ENCODE data around the gene PKHD1.

PKHD1 gene

DNA sequence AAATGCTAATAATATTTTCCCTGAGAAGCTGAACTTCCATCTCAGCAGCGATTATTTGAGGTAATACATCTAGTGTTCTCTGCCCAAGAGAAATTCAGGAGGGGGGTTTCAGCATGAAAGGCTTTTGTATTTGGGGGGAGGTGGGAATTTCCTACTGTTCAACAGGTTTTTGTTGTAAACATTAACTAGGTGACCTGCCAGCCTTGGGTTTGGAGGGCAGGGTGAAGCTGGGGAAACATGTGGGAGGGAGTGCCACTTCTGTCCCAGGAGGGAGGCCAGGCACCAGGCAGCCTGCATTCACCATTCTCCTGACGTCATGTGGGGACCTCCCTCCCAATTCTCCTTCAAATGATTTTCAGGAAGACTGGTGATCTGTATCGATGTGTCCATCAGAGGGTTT lies 37.7 kb upstream of the PKHD1 start:
- H3K4me3 ChIP-seq (ENCODE audit: low read depth in 1 of 2, low read length in 2 of 2), result no peak overlapping the region
- H3K9ac ChIP-seq (ENCODE audit: low read depth in 1 of 2, low read length in 2 of 2), result no peak overlapping the region
- H3K9me3 ChIP-seq (ENCODE audit: control insufficient read depth in 1 of 2, low read length in 2 of 2), result no peaks in the 10 kb centered on the region
- H3K36me3 ChIP-seq (ENCODE audit: control insufficient read depth in 1 of 2, insufficient read depth in 2 of 2, low read length in 2 of 2), result no peaks in the 10 kb centered on the region
- H3K27ac ChIP-seq (ENCODE audit: low read depth, low read length), result no peak overlapping the region
- no peaks in the 10 kb centered on the region for H3K4me1 ChIP-seq (ENCODE audit: control insufficient read depth in 1 of 2, insufficient read depth in 2 of 2, low read length in 2 of 2)
- no peaks in the 10 kb centered on the region for H3K27me3 ChIP-seq (ENCODE audit: control insufficient read depth in 1 of 2, insufficient read depth in 2 of 2, low read length in 2 of 2)

DNA sequence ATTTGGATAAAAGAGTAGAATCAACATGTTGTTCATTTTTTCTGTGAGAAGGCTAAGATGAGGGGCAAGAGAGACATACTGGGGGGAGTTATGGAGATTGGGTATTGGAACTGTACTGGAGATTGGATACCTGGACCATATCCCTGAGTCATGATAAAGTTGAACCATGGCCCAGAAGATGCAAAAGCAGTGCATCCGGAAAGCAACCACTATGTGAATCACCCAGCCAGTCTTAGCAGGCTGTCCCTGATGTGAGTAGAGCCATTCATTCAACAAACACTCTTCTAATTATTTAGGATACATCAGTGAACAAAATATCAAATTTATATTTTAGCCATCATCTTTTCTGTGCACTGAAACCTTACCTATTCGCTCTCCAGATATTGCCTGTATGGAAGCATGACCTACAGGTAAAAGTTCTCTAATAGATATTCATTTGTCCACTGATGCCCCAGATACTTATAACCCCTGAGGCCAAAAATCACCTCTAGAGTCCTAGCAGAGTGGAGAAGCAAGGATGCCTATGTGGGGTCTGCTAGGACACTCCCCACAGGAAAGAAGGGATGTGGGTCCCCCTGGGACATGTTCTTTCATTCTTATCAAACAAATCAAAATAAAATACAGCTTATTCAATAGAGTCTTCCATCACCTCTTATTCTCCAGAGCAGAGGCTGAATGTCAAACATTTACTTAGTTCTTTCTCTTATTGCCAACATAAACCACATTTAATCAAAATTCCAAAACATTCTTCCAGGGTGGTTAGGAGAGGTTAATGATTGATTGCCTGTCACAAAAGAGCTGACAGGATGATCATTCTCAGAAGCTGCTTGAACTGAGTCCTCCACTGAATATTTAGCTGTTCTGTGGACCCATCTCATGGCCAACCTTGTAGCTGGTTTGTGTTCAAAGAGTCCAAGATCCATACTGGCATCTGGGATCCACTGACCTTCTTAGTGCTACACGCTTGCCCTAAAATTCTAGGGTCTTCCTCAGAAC lies 37.0 kb upstream of the PKHD1 start:
- Histone ChIP-seq H3K27me3 (ENCODE audit: control insufficient read depth in 1 of 2, insufficient read depth in 2 of 2, low read length in 2 of 2) (no peaks in the 10 kb centered on the region), H3K27ac (ENCODE audit: low read depth, low read length) (no peak overlapping the region), H3K9me3 (ENCODE audit: control insufficient read depth in 1 of 2, low read length in 2 of 2) (no peaks in the 10 kb centered on the region), H3K4me1 (ENCODE audit: control insufficient read depth in 1 of 2, insufficient read depth in 2 of 2, low read length in 2 of 2) (no peaks in the 10 kb centered on the region), H3K4me3 (ENCODE audit: low read depth in 1 of 2, low read length in 2 of 2) (no peak overlapping the region), H3K36me3 (ENCODE audit: control insufficient read depth in 1 of 2, insufficient read depth in 2 of 2, low read length in 2 of 2) (no peaks in the 10 kb centered on the region), H3K9ac (ENCODE audit: low read depth in 1 of 2, low read length in 2 of 2) (no peak overlapping the region)

DNA sequence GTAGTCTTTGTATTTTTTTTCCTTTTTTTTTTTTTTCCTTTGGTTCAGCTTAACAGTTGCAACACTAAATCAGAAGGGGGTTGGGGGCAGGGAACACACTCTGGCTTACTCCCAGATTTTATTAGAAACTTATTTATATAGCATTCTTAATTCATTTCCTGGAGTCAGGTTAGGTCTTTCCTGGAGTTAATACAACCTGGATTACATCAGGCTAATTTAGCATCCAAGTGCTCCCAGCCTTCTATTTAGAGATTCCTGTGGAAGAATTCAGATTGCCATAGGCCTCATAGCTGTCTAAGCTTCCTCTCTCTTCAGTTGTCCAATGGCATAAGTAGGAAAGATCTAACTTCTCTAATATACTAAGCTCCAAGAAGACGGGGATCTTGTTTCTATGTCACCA lies 35.8 kb upstream of the PKHD1 start:
- no peak overlapping the region for H3K9ac ChIP-seq (ENCODE audit: low read depth in 1 of 2, low read length in 2 of 2)
- H3K27ac ChIP-seq (ENCODE audit: low read depth, low read length), result no peak overlapping the region
- H3K27me3 ChIP-seq (ENCODE audit: control insufficient read depth in 1 of 2, insufficient read depth in 2 of 2, low read length in 2 of 2), result no peaks in the 10 kb centered on the region

DNA sequence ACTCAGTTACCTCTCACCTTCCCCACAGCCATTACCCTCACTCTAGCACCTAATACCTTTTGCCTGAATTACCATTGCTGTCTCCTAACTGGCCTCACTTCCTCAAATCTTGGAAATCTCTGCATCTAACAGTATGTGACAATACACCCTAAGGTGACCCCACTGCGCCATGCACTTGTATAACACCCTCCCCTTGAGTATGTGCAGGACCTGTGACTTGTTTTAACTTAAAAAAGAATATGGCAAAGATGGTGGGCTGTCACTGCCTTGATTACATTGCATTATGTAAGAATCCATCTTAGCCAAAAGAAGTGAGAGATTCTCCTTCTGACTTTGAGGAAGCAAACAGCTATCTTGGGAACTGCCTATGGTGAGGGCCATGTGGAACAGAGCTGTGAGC lies 29.9 kb upstream of the PKHD1 start:
- no peak overlapping the region for H3K27ac ChIP-seq (ENCODE audit: low read depth, low read length)
- no peaks in the 10 kb centered on the region for H3K27me3 ChIP-seq (ENCODE audit: control insufficient read depth in 1 of 2, insufficient read depth in 2 of 2, low read length in 2 of 2)
- no peaks in the 10 kb centered on the region for H3K36me3 ChIP-seq (ENCODE audit: control insufficient read depth in 1 of 2, insufficient read depth in 2 of 2, low read length in 2 of 2)
- H3K9ac ChIP-seq (ENCODE audit: low read depth in 1 of 2, low read length in 2 of 2), result no peak overlapping the region
- H3K9me3 ChIP-seq (ENCODE audit: control insufficient read depth in 1 of 2, low read length in 2 of 2), result peaks cover 0 to 3% of the 10 kb centered on the region in 2 donors
- H3K4me3 ChIP-seq (ENCODE audit: low read depth in 1 of 2, low read length in 2 of 2), result no peak overlapping the region
- H3K4me1 ChIP-seq (ENCODE audit: control insufficient read depth in 1 of 2, insufficient read depth in 2 of 2, low read length in 2 of 2), result peaks cover 0 to 8% of the 10 kb centered on the region in 2 donors

More for the DNA sequence above, 35.8 kb upstream of the PKHD1 start:
- Histone ChIP-seq H3K4me1 (ENCODE audit: control insufficient read depth in 1 of 2, insufficient read depth in 2 of 2, low read length in 2 of 2) (no peaks in the 10 kb centered on the region), H3K4me3 (ENCODE audit: low read depth in 1 of 2, low read length in 2 of 2) (no peak overlapping the region), H3K9me3 (ENCODE audit: control insufficient read depth in 1 of 2, low read length in 2 of 2) (peaks cover 0 to 3% of the 10 kb centered on the region in 2 donors), H3K36me3 (ENCODE audit: control insufficient read depth in 1 of 2, insufficient read depth in 2 of 2, low read length in 2 of 2) (no peaks in the 10 kb centered on the region)

DNA sequence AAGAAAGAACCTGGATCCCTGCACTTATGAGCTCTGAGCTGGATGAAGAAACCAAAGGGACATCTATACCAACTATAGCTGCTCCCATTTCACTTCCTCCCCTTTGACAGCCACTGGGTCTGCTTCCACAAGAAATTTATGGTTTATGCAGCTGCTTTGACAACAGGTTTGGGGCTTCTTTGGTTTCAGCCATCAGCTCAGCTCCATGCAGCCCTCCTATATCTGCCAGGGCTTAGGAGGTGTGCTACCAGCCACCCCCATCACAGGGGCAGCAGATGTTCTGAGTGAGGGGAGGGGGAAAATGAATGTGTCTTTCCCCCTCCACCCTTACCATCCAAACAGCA lies 29.2 kb upstream of the PKHD1 start:
- H3K4me1 ChIP-seq (ENCODE audit: control insufficient read depth in 1 of 2, insufficient read depth in 2 of 2, low read length in 2 of 2), result peaks cover 0 to 8% of the 10 kb centered on the region in 2 donors
- H3K27ac ChIP-seq (ENCODE audit: low read depth, low read length), result no peak overlapping the region
- H3K9ac ChIP-seq (ENCODE audit: low read depth in 1 of 2, low read length in 2 of 2), result no peak overlapping the region
- H3K27me3 ChIP-seq (ENCODE audit: control insufficient read depth in 1 of 2, insufficient read depth in 2 of 2, low read length in 2 of 2), result no peaks in the 10 kb centered on the region
- no peaks in the 10 kb centered on the region for H3K36me3 ChIP-seq (ENCODE audit: control insufficient read depth in 1 of 2, insufficient read depth in 2 of 2, low read length in 2 of 2)
- no peak overlapping the region for H3K4me3 ChIP-seq (ENCODE audit: low read depth in 1 of 2, low read length in 2 of 2)
- H3K9me3 ChIP-seq (ENCODE audit: control insufficient read depth in 1 of 2, low read length in 2 of 2), result peaks cover 0 to 3% of the 10 kb centered on the region in 2 donors

DNA sequence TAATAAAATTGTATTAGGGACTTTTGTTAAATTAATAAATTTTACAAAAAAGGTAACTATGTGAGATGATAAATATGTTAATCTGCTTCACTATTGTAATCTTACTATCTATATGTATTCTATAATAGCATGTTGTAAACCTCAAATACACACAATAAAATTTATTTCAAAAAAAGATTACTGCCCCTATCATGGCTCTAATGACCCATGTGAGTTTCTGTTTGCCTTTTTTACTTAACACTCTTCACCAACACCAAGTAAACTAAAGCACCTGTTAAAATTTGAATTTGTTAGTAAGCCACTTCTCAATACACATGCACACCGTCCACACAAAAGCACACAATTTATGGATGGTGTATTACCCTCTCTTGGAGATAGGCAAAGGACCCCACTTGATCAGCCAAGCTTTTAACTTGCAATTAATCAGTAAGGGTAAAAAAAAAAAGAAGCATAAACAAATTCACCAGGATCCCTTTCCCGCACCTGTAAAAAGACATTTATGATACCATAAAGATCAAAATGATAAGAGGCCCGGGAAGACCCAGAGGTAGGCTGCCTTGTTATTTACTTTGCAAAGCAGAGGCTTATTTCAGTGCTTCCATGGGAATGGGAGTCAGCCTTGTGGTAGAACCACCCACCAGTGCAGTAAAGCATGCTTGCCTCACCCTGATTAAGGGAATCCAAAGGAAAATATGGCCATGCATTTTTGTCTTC lies 28.6 kb upstream of the PKHD1 start:
- no peak overlapping the region for H3K4me3 ChIP-seq (ENCODE audit: low read depth in 1 of 2, low read length in 2 of 2)
- H3K27ac ChIP-seq (ENCODE audit: low read depth, low read length), result no peak overlapping the region

DNA sequence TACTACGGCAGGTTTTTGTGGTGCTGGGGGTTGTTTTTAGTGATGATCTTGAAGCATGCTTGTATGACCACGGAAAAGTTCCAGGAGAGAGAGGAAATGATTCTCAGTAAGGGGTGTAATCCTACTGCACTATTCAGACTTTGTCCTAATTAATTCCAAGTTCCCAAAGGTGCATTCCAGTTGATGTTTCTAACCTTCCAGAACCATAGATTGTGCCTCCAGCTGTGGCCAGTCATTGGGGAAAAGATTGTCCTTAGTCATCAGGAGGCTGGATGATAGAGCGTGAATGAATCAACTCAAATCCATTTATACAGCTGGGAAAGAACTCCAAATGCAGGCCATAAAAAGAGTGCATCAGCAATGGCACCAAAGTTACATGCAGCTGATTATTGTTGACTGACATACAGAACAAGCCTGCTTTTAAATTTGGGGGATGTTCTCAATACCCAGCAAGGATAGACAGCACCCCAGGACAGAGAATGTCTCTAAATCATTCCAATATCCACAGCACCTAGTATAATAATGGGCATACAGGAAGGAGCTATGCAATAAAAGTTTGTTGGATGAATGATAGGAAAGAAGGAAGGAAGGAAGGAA lies 27.8 kb upstream of the PKHD1 start:
- no peaks in the 10 kb centered on the region for H3K27me3 ChIP-seq (ENCODE audit: control insufficient read depth in 1 of 2, insufficient read depth in 2 of 2, low read length in 2 of 2)

More for the DNA sequence above, 28.6 kb upstream of the PKHD1 start:
- H3K36me3 ChIP-seq (ENCODE audit: control insufficient read depth in 1 of 2, insufficient read depth in 2 of 2, low read length in 2 of 2), result no peaks in the 10 kb centered on the region
- peaks cover 0 to 8% of the 10 kb centered on the region in 2 donors for H3K4me1 ChIP-seq (ENCODE audit: control insufficient read depth in 1 of 2, insufficient read depth in 2 of 2, low read length in 2 of 2)
- H3K9ac ChIP-seq (ENCODE audit: low read depth in 1 of 2, low read length in 2 of 2), result no peak overlapping the region
- H3K9me3 ChIP-seq (ENCODE audit: control insufficient read depth in 1 of 2, low read length in 2 of 2), result peaks cover 0 to 3% of the 10 kb centered on the region in 2 donors
- H3K27me3 ChIP-seq (ENCODE audit: control insufficient read depth in 1 of 2, insufficient read depth in 2 of 2, low read length in 2 of 2), result no peaks in the 10 kb centered on the region

DNA sequence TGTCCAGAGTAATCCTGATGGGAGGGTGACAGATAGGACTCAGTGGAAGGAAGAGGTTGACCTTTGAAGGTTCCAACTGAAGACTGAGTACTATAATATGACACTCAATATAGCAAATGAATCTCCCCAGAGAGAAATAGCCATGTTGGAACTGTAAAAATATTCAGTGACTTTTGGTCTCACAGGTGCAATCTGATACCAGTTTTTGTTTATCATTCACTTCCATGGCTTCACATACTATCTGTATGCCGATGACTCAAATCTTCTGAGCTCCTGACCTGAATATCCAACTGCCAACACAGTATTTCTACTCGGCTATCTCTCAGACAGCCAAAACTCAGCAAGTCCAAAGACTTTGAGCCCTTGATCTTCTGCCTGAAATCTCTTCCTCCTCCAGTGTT lies 21.8 kb upstream of the PKHD1 start:
- Histone ChIP-seq H3K27ac (ENCODE audit: low read depth, low read length) (no peak overlapping the region), H3K36me3 (ENCODE audit: control insufficient read depth in 1 of 2, insufficient read depth in 2 of 2, low read length in 2 of 2) (no peaks in the 10 kb centered on the region), H3K9ac (ENCODE audit: low read depth in 1 of 2, low read length in 2 of 2) (no peak overlapping the region), H3K4me1 (ENCODE audit: control insufficient read depth in 1 of 2, insufficient read depth in 2 of 2, low read length in 2 of 2) (no peaks in the 10 kb centered on the region), H3K9me3 (ENCODE audit: control insufficient read depth in 1 of 2, low read length in 2 of 2) (no peaks in the 10 kb centered on the region), H3K4me3 (ENCODE audit: low read depth in 1 of 2, low read length in 2 of 2) (no peak overlapping the region), H3K27me3 (ENCODE audit: control insufficient read depth in 1 of 2, insufficient read depth in 2 of 2, low read length in 2 of 2) (peaks cover 0 to 2% of the 10 kb centered on the region in 2 donors)

More for the DNA sequence above, 27.8 kb upstream of the PKHD1 start:
- Histone ChIP-seq H3K36me3 (ENCODE audit: control insufficient read depth in 1 of 2, insufficient read depth in 2 of 2, low read length in 2 of 2) (no peaks in the 10 kb centered on the region), H3K27ac (ENCODE audit: low read depth, low read length) (no peak overlapping the region), H3K4me3 (ENCODE audit: low read depth in 1 of 2, low read length in 2 of 2) (no peak overlapping the region), H3K9ac (ENCODE audit: low read depth in 1 of 2, low read length in 2 of 2) (no peak overlapping the region), H3K4me1 (ENCODE audit: control insufficient read depth in 1 of 2, insufficient read depth in 2 of 2, low read length in 2 of 2) (peaks cover 0 to 8% of the 10 kb centered on the region in 2 donors), H3K9me3 (ENCODE audit: control insufficient read depth in 1 of 2, low read length in 2 of 2) (peaks cover 0 to 3% of the 10 kb centered on the region in 2 donors)

DNA sequence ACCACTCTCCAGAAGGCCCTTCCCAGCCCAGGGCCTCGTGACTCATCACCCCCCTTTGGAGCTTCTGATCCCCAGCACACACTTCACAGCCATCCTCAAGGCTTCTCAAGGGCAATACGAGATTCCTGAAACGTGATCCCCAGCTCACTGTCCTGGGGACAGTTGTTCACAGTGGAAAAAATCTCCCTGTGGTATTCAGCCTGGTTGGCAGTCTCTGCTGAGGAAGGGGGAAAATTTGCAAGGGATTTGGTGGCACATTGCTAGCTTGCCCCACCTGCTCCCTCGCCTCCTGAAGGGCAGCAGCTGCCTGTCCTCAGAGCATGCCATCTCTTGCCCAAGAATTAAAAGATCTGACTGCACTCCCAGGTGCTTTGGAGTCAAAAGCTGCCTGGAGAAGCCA lies 20.7 kb upstream of the PKHD1 start:
- Histone ChIP-seq H3K4me3 (ENCODE audit: low read depth in 1 of 2, low read length in 2 of 2) (no peak overlapping the region), H3K27ac (ENCODE audit: low read depth, low read length) (no peak overlapping the region), H3K36me3 (ENCODE audit: control insufficient read depth in 1 of 2, insufficient read depth in 2 of 2, low read length in 2 of 2) (no peaks in the 10 kb centered on the region), H3K4me1 (ENCODE audit: control insufficient read depth in 1 of 2, insufficient read depth in 2 of 2, low read length in 2 of 2) (no peaks in the 10 kb centered on the region), H3K9me3 (ENCODE audit: control insufficient read depth in 1 of 2, low read length in 2 of 2) (no peaks in the 10 kb centered on the region), H3K27me3 (ENCODE audit: control insufficient read depth in 1 of 2, insufficient read depth in 2 of 2, low read length in 2 of 2) (peaks cover 0 to 2% of the 10 kb centered on the region in 2 donors), H3K9ac (ENCODE audit: low read depth in 1 of 2, low read length in 2 of 2) (no peak overlapping the region)

DNA sequence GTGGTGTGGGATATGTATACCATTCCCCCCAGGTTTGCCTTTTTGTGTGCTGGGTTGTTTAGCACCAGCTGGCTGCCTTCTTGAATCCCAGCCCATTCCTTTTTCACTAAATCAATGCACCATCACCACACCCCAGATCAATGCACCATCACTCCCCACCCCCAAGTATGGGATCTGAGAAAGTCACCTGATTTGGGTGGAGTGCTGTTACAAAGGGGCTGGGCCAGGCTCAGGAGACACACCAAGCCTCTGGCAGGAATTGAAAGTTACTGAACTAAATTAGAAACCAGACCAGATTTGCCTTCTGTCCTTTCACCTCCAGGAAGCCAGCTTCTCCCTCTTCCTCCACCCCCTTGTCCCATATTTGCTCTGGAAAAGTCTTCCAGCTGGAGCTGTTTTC lies 19.6 kb upstream of the PKHD1 start:
- Histone ChIP-seq H3K27me3 (ENCODE audit: control insufficient read depth in 1 of 2, insufficient read depth in 2 of 2, low read length in 2 of 2) (peaks cover 0 to 2% of the 10 kb centered on the region in 2 donors), H3K27ac (ENCODE audit: low read depth, low read length) (no peak overlapping the region), H3K9me3 (ENCODE audit: control insufficient read depth in 1 of 2, low read length in 2 of 2) (no peaks in the 10 kb centered on the region), H3K4me3 (ENCODE audit: low read depth in 1 of 2, low read length in 2 of 2) (no peak overlapping the region), H3K36me3 (ENCODE audit: control insufficient read depth in 1 of 2, insufficient read depth in 2 of 2, low read length in 2 of 2) (no peaks in the 10 kb centered on the region), H3K9ac (ENCODE audit: low read depth in 1 of 2, low read length in 2 of 2) (no peak overlapping the region), H3K4me1 (ENCODE audit: control insufficient read depth in 1 of 2, insufficient read depth in 2 of 2, low read length in 2 of 2) (no peaks in the 10 kb centered on the region)
